Neural cell (in vitro differentiated cells): ENCODE data around the gene SLCO4A1. TPM values are rescaled to one million over a fixed set of nuclear protein-coding genes. Genes with fewer than 3 reads are reported as not detected.

Experiments used
- H2AFZ ChIP-seq: fragments of 200-600, 300-800 bp; sonication (generic), shearing (Covaris generic); 2 replicates; pipeline ENCODE4 v1.6.0; 2014; ENCODE audit warnings: low read depth, mild to moderate bottlenecking, antibody characterized with exemption, low read length, moderate library complexity
- H3F3A ChIP-seq: fragments of 200-600 bp; shearing (Covaris generic); 2 replicates; pipeline ENCODE4 v1.6.1; 2016; ENCODE audit warnings: mild to moderate bottlenecking, moderate library complexity, mixed read lengths, antibody characterized with exemption, low read length; ENCODE audit not compliant: insufficient read depth, poor library complexity, severe bottlenecking
- H3K27ac ChIP-seq: fragments of 200-600, 300-800 bp; sonication (generic), shearing (Covaris generic); 2 replicates; pipeline ENCODE4 v1.5.1; 2014; ENCODE audit warnings: mild to moderate bottlenecking, low read length, moderate library complexity
- H3K27me3 ChIP-seq: fragments of 300-800, 200-600 bp; sonication (generic), shearing (Covaris generic); 2 replicates; pipeline ENCODE4 v1.6.0; 2014; ENCODE audit warnings: mild to moderate bottlenecking, low read depth, low read length, moderate library complexity; ENCODE audit not compliant: insufficient read depth
- H3K36me3 ChIP-seq: fragments of 300-800, 200-600 bp; sonication (generic), shearing (Covaris generic); 2 replicates; pipeline ENCODE4 v1.5.1; 2014; ENCODE audit warnings: mild to moderate bottlenecking, antibody characterized with exemption, low read length, moderate library complexity; ENCODE audit not compliant: insufficient read depth
- H3K4me2 ChIP-seq: fragments of 300-800, 200-600 bp; sonication (generic), shearing (Covaris generic); 2 replicates; pipeline ENCODE4 v1.6.0; 2014; ENCODE audit warnings: mild to moderate bottlenecking, low read length
- H3K4me3 ChIP-seq: fragments of 300-800, 200-600 bp; sonication (generic), shearing (Covaris generic); 2 replicates; pipeline ENCODE4 v1.5.1; 2014; ENCODE audit warnings: mild to moderate bottlenecking, low read length, moderate library complexity
- H3K79me2 ChIP-seq: fragments of 200-600 bp; shearing (Covaris generic); replicated peaks from 2 replicates; pipeline ENCODE4 v1.6.0; 2014; ENCODE audit warnings: mild to moderate bottlenecking, low read length, moderate library complexity; ENCODE audit not compliant: insufficient read depth
- H3K9ac ChIP-seq: fragments of 300-800, 200-600 bp; sonication (generic), shearing (Covaris generic); 2 replicates; pipeline ENCODE4 v1.6.1; 2016; ENCODE audit warnings: mild to moderate bottlenecking, low read length, mixed read lengths
- H3K9me2 ChIP-seq: fragments of 200-600 bp; shearing (Covaris generic); 2 replicates; pipeline ENCODE4 v1.6.1; 2016; ENCODE audit warnings: mild to moderate bottlenecking, low read length, mixed read lengths; ENCODE audit not compliant: insufficient read depth
- H3K9me3 ChIP-seq: fragments of 200-600, 300-800 bp; sonication (generic), shearing (Covaris generic); 2 replicates; pipeline ENCODE4 v1.6.1; 2016; ENCODE audit warnings: mild to moderate bottlenecking, mixed run types, low read length, moderate library complexity, mixed read lengths
- H4K20me1 ChIP-seq: fragments of 200-600 bp; shearing (Covaris generic); 2 replicates; pipeline ENCODE4 v1.6.1; 2016; ENCODE audit warnings: mild to moderate bottlenecking, mixed run types; ENCODE audit not compliant: insufficient read depth
- EP300 ChIP-seq: fragments of 450-650 bp; conservative IDR thresholded peaks from 2 replicates; pipeline ENCODE4 v1.6.1; 2014; ENCODE audit warnings: antibody characterized with exemption, mild to moderate bottlenecking, moderate library complexity; ENCODE audit not compliant: poor library complexity, severe bottlenecking
- EZH2 ChIP-seq: fragments of 200-600, 300-800 bp; shearing (Covaris generic), sonication (generic); IDR thresholded peaks from 2 replicates; pipeline ENCODE4 v1.6.1; 2014; ENCODE audit warnings: antibody characterized with exemption, low read length, borderline replicate concordance, mild to moderate bottlenecking; ENCODE audit not compliant: insufficient read depth, poor library complexity, severe bottlenecking
- MXI1 ChIP-seq: fragments of 450-650 bp; conservative IDR thresholded peaks from 2 replicates; pipeline ENCODE4 v1.6.1; 2014; ENCODE audit warnings: antibody characterized with exemption, mild to moderate bottlenecking; ENCODE audit not compliant: poor library complexity, severe bottlenecking
- POLR2AphosphoS5 ChIP-seq: IDR thresholded peaks from 2 replicates; pipeline ENCODE4 v1.6.1; 2012
- RAD21 ChIP-seq: fragments of 450-650 bp; conservative IDR thresholded peaks from 2 replicates; pipeline ENCODE4 v1.6.1; 2014; ENCODE audit warnings: antibody characterized with exemption, mild to moderate bottlenecking, moderate library complexity
- SMC3 ChIP-seq: fragments of 450-650 bp; conservative IDR thresholded peaks from 2 replicates; pipeline ENCODE4 v1.6.1; 2014; ENCODE audit warnings: antibody characterized with exemption, mild to moderate bottlenecking, moderate library complexity; ENCODE audit not compliant: poor library complexity
- TAF1 ChIP-seq: IDR thresholded peaks from 2 replicates; pipeline ENCODE4 v1.6.1; 2012; ENCODE audit warnings: low read depth
- polyA plus RNA-seq: library from polyadenylated mRNA; depleted of rRNA; stranded (reverse); fragments of >200 nt; gene quantifications from 2 replicates; pipeline ENCODE4 v1.2.3, GENCODE V29; 2014
- TF ChIP-seq, protein P1 (sequence below): IDR thresholded peaks from 2 replicates; pipeline ENCODE4 v1.6.1; 2012; ENCODE audit warnings: borderline replicate concordance
- TF ChIP-seq, protein P2 (sequence below): fragments of 450-650 bp; IDR thresholded peaks from 2 replicates; pipeline ENCODE4 v1.5.1; 2014; ENCODE audit warnings: antibody characterized with exemption, mild to moderate bottlenecking, moderate library complexity; ENCODE audit not compliant: poor library complexity, severe bottlenecking

The SLCO4A1 gene
- polyA plus RNA-seq, 1 donor from 2014 or later: 3.5 TPM

DNA sequence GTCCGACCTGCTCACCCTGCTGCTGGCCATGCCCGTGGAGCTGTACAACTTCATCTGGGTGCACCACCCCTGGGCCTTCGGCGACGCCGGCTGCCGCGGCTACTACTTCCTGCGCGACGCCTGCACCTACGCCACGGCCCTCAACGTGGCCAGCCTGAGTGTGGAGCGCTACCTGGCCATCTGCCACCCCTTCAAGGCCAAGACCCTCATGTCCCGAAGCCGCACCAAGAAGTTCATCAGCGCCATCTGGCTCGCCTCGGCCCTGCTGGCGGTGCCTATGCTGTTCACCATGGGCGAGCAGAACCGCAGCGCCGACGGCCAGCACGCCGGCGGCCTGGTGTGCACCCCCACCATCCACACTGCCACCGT is 67.2 kb downstream of the SLCO4A1 start (continued):
- TF ChIP-seq RAD21: no peak

DNA sequence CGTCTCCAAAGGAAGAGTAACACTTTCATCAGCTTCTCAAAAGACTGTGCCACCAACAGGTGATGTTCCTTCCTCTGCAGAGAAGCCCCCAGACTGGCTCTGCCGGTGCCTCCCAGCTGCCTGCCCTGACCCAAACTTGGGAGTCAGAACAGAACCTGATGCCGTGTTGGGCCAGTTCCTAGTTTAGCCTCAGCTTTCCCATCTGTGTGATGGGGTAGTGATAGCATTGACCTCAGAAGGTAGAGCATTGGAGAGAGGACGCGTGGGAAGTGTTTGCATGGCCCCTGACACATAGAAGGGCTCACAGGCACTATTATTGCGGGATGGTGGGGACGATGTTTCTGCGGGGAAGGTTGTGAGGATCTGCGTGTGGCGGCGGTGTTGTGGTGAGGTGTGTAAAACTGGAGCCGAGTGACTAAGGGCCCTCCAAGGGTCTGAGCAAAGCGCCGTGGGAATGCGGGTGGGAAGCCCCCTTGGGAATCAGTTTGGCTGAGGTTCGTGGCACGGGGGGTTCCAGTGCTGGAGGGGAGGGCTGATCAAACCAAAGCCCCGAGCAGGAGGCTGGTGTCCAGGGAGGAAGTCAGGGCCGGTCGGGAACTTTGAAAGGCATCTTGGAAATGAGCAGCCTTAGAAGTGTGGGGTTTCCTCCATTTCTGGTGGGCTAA is 68.0 kb downstream of the SLCO4A1 start:
- Histone ChIP-seq H2AFZ (no peak overlapping the region), H3K4me3 (no peak overlapping the region), H3K4me2 (no peak overlapping the region), H3K9ac (no peak overlapping the region), H3F3A (no peaks in the 10 kb centered on the region), H3K9me2 (no peaks in the 10 kb centered on the region), H3K9me3 (no peaks in the 10 kb centered on the region), H4K20me1 (no peaks in the 10 kb centered on the region), H3K27me3 (peaks cover 34% of the 10 kb centered on the region), H3K79me2 (no peaks in the 10 kb centered on the region), H3K36me3 (no peaks in the 10 kb centered on the region), H3K27ac (no peak overlapping the region)
- TF ChIP-seq SMC3 (no peak), POLR2AphosphoS5 (no peak), MXI1 (no peak), RAD21 (no peak), TAF1 (no peak)
- TF ChIP-seq, protein P1, sequence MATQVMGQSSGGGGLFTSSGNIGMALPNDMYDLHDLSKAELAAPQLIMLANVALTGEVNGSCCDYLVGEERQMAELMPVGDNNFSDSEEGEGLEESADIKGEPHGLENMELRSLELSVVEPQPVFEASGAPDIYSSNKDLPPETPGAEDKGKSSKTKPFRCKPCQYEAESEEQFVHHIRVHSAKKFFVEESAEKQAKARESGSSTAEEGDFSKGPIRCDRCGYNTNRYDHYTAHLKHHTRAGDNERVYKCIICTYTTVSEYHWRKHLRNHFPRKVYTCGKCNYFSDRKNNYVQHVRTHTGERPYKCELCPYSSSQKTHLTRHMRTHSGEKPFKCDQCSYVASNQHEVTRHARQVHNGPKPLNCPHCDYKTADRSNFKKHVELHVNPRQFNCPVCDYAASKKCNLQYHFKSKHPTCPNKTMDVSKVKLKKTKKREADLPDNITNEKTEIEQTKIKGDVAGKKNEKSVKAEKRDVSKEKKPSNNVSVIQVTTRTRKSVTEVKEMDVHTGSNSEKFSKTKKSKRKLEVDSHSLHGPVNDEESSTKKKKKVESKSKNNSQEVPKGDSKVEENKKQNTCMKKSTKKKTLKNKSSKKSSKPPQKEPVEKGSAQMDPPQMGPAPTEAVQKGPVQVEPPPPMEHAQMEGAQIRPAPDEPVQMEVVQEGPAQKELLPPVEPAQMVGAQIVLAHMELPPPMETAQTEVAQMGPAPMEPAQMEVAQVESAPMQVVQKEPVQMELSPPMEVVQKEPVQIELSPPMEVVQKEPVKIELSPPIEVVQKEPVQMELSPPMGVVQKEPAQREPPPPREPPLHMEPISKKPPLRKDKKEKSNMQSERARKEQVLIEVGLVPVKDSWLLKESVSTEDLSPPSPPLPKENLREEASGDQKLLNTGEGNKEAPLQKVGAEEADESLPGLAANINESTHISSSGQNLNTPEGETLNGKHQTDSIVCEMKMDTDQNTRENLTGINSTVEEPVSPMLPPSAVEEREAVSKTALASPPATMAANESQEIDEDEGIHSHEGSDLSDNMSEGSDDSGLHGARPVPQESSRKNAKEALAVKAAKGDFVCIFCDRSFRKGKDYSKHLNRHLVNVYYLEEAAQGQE: no peak

DNA sequence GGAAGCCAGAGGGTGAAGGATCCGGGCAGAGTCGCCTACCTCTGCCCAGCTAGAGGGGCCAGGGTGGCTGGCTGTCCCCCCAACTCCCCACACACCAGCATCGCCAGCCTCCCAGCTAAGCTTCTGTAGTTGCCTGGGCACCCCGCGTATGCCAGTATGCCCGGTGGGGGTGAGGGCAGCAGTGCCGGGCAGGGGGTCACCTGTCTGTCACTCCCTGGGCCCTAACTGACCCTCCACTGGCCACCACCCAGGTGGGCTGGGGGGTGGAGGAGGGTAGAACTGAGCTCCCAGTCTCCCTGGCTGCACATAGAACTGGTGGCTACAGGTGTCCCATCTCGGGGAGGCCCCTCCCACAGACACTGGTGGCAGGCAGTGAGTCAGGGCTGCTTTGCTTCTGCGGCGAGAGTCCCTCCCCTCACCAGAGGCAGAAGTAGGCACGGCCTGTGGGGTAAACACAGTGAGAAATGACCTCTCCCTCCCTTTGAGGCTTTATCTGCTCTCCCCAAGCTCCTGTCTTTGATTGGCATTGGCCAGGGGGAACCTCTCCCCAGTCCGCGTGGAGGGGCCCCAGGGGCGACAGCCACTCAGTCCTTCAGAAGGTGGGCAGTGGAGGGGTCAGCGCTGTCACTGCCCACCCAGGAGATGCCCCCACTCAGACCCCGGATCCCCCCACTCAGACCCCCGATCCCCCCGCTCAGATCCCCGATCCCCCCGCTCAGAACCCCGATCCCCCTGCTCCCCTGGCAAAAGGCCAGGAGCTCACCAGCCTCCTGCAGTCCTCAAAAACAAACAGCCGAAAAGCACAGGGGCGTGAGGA is 68.8 kb downstream of the SLCO4A1 start:
- H3K9me3 ChIP-seq: no peaks in the 10 kb centered on the region
- TF ChIP-seq, protein P2, sequence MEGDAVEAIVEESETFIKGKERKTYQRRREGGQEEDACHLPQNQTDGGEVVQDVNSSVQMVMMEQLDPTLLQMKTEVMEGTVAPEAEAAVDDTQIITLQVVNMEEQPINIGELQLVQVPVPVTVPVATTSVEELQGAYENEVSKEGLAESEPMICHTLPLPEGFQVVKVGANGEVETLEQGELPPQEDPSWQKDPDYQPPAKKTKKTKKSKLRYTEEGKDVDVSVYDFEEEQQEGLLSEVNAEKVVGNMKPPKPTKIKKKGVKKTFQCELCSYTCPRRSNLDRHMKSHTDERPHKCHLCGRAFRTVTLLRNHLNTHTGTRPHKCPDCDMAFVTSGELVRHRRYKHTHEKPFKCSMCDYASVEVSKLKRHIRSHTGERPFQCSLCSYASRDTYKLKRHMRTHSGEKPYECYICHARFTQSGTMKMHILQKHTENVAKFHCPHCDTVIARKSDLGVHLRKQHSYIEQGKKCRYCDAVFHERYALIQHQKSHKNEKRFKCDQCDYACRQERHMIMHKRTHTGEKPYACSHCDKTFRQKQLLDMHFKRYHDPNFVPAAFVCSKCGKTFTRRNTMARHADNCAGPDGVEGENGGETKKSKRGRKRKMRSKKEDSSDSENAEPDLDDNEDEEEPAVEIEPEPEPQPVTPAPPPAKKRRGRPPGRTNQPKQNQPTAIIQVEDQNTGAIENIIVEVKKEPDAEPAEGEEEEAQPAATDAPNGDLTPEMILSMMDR: no peak
- TF ChIP-seq RAD21 (no peak), EP300 (no peak), SMC3 (no peak), EZH2 (no peak), TAF1 (no peak), MXI1 (no peak)
- TF ChIP-seq, protein P1: no peak
- no peaks in the 10 kb centered on the region for H3F3A ChIP-seq
- no peaks in the 10 kb centered on the region for H3K9me2 ChIP-seq
- H3K4me2 ChIP-seq: no peak overlapping the region
- no peak overlapping the region for H2AFZ ChIP-seq
- no peaks in the 10 kb centered on the region for H3K79me2 ChIP-seq
- H3K27ac ChIP-seq: no peak overlapping the region
- H4K20me1 ChIP-seq: no peaks in the 10 kb centered on the region
- H3K4me3 ChIP-seq: no peak overlapping the region
- H3K9ac ChIP-seq: no peak overlapping the region
- H3K36me3 ChIP-seq: no peaks in the 10 kb centered on the region
- peaks cover 34% of the 10 kb centered on the region for H3K27me3 ChIP-seq
